Trophoblast cell (in vitro differentiated cells and primary cell): ENCODE data around the gene ARHGAP23.

Experiments
- DNase-seq, 2 donors: peaks; one replicate each; pipeline ENCODE4 v3.0.0-alpha.2; 2016
- H2AFZ ChIP-seq: 2 replicates; pipeline ENCODE4 v1.6.1; 2013; ENCODE audit warnings: low read length, moderate library complexity, mild to moderate bottlenecking; ENCODE audit not compliant: insufficient read depth, poor library complexity
- H2AK5ac ChIP-seq: 2 replicates; pipeline ENCODE4 v1.6.1; 2013; ENCODE audit warnings: mild to moderate bottlenecking, low read length
- H2BK120ac ChIP-seq: 2 replicates; pipeline ENCODE4 v1.6.1; 2013; ENCODE audit warnings: low read length, mild to moderate bottlenecking, moderate library complexity; ENCODE audit not compliant: insufficient read depth, poor library complexity
- H2BK12ac ChIP-seq: 2 replicates; pipeline ENCODE4 v1.6.1; 2013; ENCODE audit warnings: mild to moderate bottlenecking, low read length, moderate library complexity
- H2BK5ac ChIP-seq: 2 replicates; pipeline ENCODE4 v1.6.1; 2013; ENCODE audit warnings: low read length, low read depth, moderate library complexity, mild to moderate bottlenecking; ENCODE audit not compliant: poor library complexity
- H3K14ac ChIP-seq: 2 replicates; pipeline ENCODE4 v1.6.1; 2013; ENCODE audit warnings: mild to moderate bottlenecking, low read length
- H3K18ac ChIP-seq: 2 replicates; pipeline ENCODE4 v1.6.1; 2013; ENCODE audit warnings: mild to moderate bottlenecking, low read length
- H3K23ac ChIP-seq: 2 replicates; pipeline ENCODE4 v1.6.1; 2013; ENCODE audit warnings: low read length
- H3K27ac ChIP-seq: 2 replicates; pipeline ENCODE4 v1.5.1; 2013; ENCODE audit warnings: low read depth, mild to moderate bottlenecking, inconsistent platforms, low read length, moderate library complexity
- H3K27me3 ChIP-seq: 2 replicates; pipeline ENCODE4 v1.6.1; 2013; ENCODE audit warnings: inconsistent platforms, mild to moderate bottlenecking, low read length, moderate library complexity; ENCODE audit not compliant: insufficient read depth
- H3K36me3 ChIP-seq, 2 experiments: 1 replicate in 1 of 2; 2 replicates in 1 of 2; pipeline ENCODE4 v1.6.1; 2013; ENCODE audit warnings: low read length in 2 of 2, mild to moderate bottlenecking in 2 of 2, moderate library complexity in 1 of 2; ENCODE audit not compliant: insufficient read depth in 2 of 2, control insufficient read depth in 1 of 2
- H3K4ac ChIP-seq: 2 replicates; pipeline ENCODE4 v1.6.1; 2013; ENCODE audit warnings: low read depth, mild to moderate bottlenecking, low read length, moderate library complexity
- H3K4me1 ChIP-seq, 2 experiments: 1 replicate in 1 of 2; 2 replicates in 1 of 2; pipeline ENCODE4 v1.6.1; 2013; ENCODE audit warnings: low read length in 2 of 2, mild to moderate bottlenecking in 2 of 2, moderate library complexity in 1 of 2; ENCODE audit not compliant: insufficient read depth in 2 of 2, control insufficient read depth in 1 of 2
- H3K4me2 ChIP-seq: 2 replicates; pipeline ENCODE4 v1.6.1; 2013; ENCODE audit warnings: inconsistent platforms, mild to moderate bottlenecking, low read length, moderate library complexity
- H3K4me3 ChIP-seq: 2 replicates; pipeline ENCODE4 v1.5.1; 2013; ENCODE audit warnings: mild to moderate bottlenecking, low read depth, low read length, inconsistent platforms
- H3K79me1 ChIP-seq: one replicate; pipeline ENCODE4 v1.6.1; 2013; ENCODE audit warnings: low read length
- H3K79me2 ChIP-seq: 2 replicates; pipeline ENCODE4 v1.6.1; 2013; ENCODE audit warnings: low read length, mild to moderate bottlenecking; ENCODE audit not compliant: control insufficient read depth, insufficient read depth, poor library complexity
- H3K9ac ChIP-seq: 2 replicates; pipeline ENCODE4 v1.6.1; 2013; ENCODE audit warnings: mild to moderate bottlenecking, low read length
- H3K9me3 ChIP-seq: 2 replicates; pipeline ENCODE4 v1.6.1; 2013; ENCODE audit warnings: low read depth, mild to moderate bottlenecking, control low read depth, inconsistent platforms, low read length; ENCODE audit not compliant: insufficient read depth
- H4K12ac ChIP-seq: 2 replicates; pipeline ENCODE4 v1.6.1; 2013; ENCODE audit warnings: low read depth, mild to moderate bottlenecking, low read length, moderate library complexity
- H4K8ac ChIP-seq: 2 replicates; pipeline ENCODE4 v1.6.1; 2013; ENCODE audit warnings: low read depth, mild to moderate bottlenecking, low read length, moderate library complexity
- H4K91ac ChIP-seq: one replicate; pipeline ENCODE4 v1.6.1; 2013; ENCODE audit warnings: low read depth, mild to moderate bottlenecking, low read length, moderate library complexity
- WGBS: extraction: QIAGEN DNeasy Blood & Tissue Kit; methylation state at CpG from one replicate; pipeline ENCODE4 v1.1.7; 2013; ENCODE audit warnings: missing lambda C conversion rate; ENCODE audit not compliant: insufficient read length, insufficient coverage; ENCODE audit errors: extremely low coverage; 5-methylcytosine and 5-hydroxymethylcytosine counted together

Gene ARHGAP23

DNA sequence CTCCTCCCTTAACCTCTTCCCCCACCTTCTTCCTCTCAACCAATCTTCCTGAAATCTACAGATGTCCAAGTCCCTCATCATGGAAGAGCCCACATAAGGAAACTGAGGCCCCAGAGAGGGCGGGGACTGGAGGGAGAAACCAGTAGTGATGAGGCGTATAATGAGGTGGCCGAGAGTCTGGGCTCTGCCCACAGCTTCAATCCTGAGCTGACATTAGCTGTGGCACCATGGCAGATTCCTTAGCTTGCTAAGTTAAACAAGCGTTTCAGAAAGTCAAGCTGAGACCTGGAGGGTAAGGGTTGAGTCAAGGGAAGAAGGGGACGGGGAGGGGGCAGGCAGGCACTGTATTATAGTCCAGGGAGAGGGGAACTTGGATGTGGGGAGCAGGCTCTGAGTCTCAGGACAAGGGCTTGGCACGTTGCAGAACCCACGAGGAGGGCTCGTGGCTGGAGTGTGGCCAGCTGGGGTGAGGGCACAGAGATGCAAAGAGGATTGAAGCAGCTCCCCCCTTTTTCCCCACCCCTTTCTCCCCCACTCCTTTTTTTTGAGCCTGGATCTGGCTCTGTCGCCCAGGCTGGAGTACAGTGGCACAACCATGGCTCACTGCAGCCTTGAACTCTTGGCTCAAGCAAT lies 13.3 kb downstream of the ARHGAP23 start:
- Histone ChIP-seq H4K8ac (no peak overlapping the region), H3K23ac (no peak overlapping the region), H2AFZ (no peak overlapping the region), H3K79me1 (no peaks in the 10 kb centered on the region), H4K12ac (no peak overlapping the region), H3K27me3 (no peaks in the 10 kb centered on the region), H2AK5ac (no peak overlapping the region), H3K4me2 (no peak overlapping the region), H3K4me1 (no peaks in the 10 kb centered on the region), H4K91ac (no peak overlapping the region), H3K9ac (no peak overlapping the region), H3K4me3 (no peak overlapping the region), H3K18ac (no peak overlapping the region), H3K79me2 (no peaks in the 10 kb centered on the region), H3K27ac (no peak overlapping the region), H2BK12ac (no peak overlapping the region), H3K14ac (no peak overlapping the region), H3K36me3 (no peaks in the 10 kb centered on the region), H3K4ac (no peak overlapping the region), H3K9me3 (no peaks in the 10 kb centered on the region), H2BK5ac (no peak overlapping the region), H2BK120ac (no peak overlapping the region)
- DNase-seq, result no peak
- no CpG with 5 or more reads among the region's 9 CpGs for WGBS

DNA sequence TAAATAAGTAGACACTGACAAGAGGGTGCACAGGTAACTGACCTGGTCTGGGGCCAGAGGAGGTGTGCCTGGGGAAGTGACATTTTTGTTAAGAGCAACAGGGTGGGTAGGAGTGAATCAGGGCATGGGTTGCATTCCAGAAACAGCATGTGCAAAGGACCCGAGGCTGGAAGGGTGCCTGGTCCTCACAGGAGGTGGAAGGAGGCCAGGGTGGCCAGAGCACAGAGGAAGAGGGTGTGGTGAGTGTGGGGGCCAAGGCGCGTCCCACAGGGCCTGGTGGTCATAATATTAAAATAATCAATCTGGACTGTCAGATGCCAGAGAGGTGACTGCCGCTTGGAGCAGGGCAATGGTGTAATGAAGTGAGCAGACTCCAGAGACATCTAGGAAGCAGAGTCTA lies 14.3 kb downstream of the ARHGAP23 start:
- Histone ChIP-seq H2AK5ac (no peak overlapping the region), H3K4me1 (no peaks in the 10 kb centered on the region), H4K12ac (no peak overlapping the region), H3K27ac (no peak overlapping the region), H3K9ac (no peak overlapping the region), H2BK5ac (no peak overlapping the region), H2BK120ac (no peak overlapping the region), H2AFZ (no peak overlapping the region), H3K14ac (no peak overlapping the region), H3K36me3 (no peaks in the 10 kb centered on the region), H3K4me3 (no peak overlapping the region), H3K18ac (no peak overlapping the region), H3K9me3 (no peaks in the 10 kb centered on the region), H3K27me3 (no peaks in the 10 kb centered on the region), H2BK12ac (no peak overlapping the region), H3K4ac (no peak overlapping the region), H3K79me2 (no peaks in the 10 kb centered on the region), H4K91ac (no peak overlapping the region), H3K23ac (no peak overlapping the region), H3K4me2 (no peak overlapping the region), H3K79me1 (no peaks in the 10 kb centered on the region), H4K8ac (no peak overlapping the region)
- peak in 1 of 2 donors; percentile 35 for DNase-seq
- no CpG with 5 or more reads among the region's 4 CpGs for WGBS

DNA sequence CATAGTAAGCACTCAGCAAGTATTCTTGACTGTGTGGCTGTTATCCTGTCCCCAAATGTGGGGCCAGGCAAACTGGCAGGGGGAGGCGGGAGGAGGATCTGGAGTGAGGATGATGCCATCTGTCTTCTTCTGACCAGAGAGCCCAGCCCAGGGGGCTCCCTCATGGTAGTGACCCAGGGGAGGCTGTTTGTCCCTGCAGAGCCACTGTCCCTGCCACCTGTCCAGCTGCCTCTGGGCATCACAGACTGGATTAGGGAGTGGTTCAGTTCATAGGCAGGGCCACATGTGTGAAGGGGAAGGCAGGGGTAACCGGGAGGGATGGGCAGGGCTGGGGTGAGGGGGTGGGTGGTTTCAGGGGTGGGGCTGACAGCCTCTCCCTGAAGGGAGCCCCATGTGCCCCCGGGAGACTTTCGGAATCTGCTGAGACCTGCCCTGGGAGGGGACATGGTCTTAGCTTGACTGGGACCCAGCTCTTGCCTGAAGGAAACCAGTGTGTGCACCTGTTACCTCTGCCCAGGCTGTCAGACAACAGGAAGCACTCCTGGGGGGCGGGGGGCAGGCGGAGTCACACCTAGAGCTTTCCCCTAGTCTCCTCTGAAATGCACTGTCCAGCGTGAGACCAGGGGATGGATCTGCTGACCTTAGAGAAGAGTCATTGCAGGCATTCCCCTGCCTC lies 15.2 kb downstream of the ARHGAP23 start:
- no peak overlapping the region for H3K27ac ChIP-seq
- H2BK5ac ChIP-seq, result no peak overlapping the region
- H3K4ac ChIP-seq, result no peak overlapping the region
- H4K91ac ChIP-seq, result no peak overlapping the region
- no peak overlapping the region for H2BK120ac ChIP-seq
- H3K14ac ChIP-seq, result no peak overlapping the region
- DNase-seq, result no peak
- H2AFZ ChIP-seq, result no peak overlapping the region
- no peaks in the 10 kb centered on the region for H3K36me3 ChIP-seq
- no peaks in the 10 kb centered on the region for H3K79me2 ChIP-seq
- H2BK12ac ChIP-seq, result no peak overlapping the region
- WGBS, result no CpG with 5 or more reads among the region's 7 CpGs
- no peak overlapping the region for H3K18ac ChIP-seq
- no peak overlapping the region for H3K4me3 ChIP-seq
- H3K79me1 ChIP-seq, result no peaks in the 10 kb centered on the region
- H3K4me1 ChIP-seq, result peaks cover 0 to 4% of the 10 kb centered on the region in 2 experiments
- H3K4me2 ChIP-seq, result no peak overlapping the region
- no peaks in the 10 kb centered on the region for H3K27me3 ChIP-seq
- no peak overlapping the region for H2AK5ac ChIP-seq
- no peak overlapping the region for H4K8ac ChIP-seq
- H3K9me3 ChIP-seq, result no peaks in the 10 kb centered on the region
- no peak overlapping the region for H3K9ac ChIP-seq
- no peak overlapping the region for H4K12ac ChIP-seq
- no peak overlapping the region for H3K23ac ChIP-seq

DNA sequence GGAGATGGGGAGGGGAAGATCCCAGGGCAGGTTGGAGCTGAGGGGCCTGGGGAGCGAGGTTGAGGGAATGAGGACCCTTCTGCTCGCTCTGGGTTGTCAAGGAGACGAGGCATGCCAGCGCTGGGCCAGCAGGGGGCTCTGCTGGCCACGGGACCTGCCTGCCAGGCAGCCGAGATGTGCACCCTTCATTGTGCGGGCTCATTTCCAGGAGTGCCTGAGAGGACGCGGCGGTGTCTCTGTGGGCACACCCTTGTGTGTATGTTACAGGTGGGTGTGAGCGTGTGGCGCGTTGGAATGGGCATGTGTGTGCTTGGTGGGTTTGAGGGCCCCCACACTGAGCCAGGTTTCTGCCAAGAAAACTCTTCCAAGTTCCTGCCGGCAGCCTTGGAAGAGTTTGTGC lies 15.9 kb downstream of the ARHGAP23 start:
- no peak overlapping the region for H3K4me2 ChIP-seq
- H4K91ac ChIP-seq, result no peak overlapping the region
- H3K4me3 ChIP-seq, result no peak overlapping the region
- no peak overlapping the region for H2BK5ac ChIP-seq
- H3K79me2 ChIP-seq, result no peaks in the 10 kb centered on the region
- H3K9ac ChIP-seq, result no peak overlapping the region
- H4K12ac ChIP-seq, result no peak overlapping the region
- H3K18ac ChIP-seq, result no peak overlapping the region
- H2BK12ac ChIP-seq, result peak overlapping the region; percentile 35
- H3K4me1 ChIP-seq, result peaks cover 4 to 7% of the 10 kb centered on the region in 2 experiments
- no peak overlapping the region for H3K14ac ChIP-seq
- peak; percentile 41 to 72 for DNase-seq
- no peak overlapping the region for H2AK5ac ChIP-seq
- no peak overlapping the region for H2AFZ ChIP-seq
- no CpG with 5 or more reads among the region's 14 CpGs for WGBS
- no peak overlapping the region for H3K4ac ChIP-seq
- no peak overlapping the region for H3K23ac ChIP-seq
- no peak overlapping the region for H3K27ac ChIP-seq
- H3K9me3 ChIP-seq, result no peaks in the 10 kb centered on the region
- no peaks in the 10 kb centered on the region for H3K36me3 ChIP-seq
- H3K79me1 ChIP-seq, result peaks cover 3% of the 10 kb centered on the region
- H3K27me3 ChIP-seq, result no peaks in the 10 kb centered on the region
- no peak overlapping the region for H4K8ac ChIP-seq
- H2BK120ac ChIP-seq, result no peak overlapping the region
